NCI-H187 treated with DMSO at 0.1 percent for 48 hours (cell line): ENCODE measurements around the gene RIT1.
A peak's percentile ranks its signal among the peaks of the same experiment; 100 is the strongest.

Experiments
- DNase-seq: peaks from one replicate; lab custom pipeline; 2025; lab: John Stamatoyannopoulos, UW

The RIT1 gene

DNA sequence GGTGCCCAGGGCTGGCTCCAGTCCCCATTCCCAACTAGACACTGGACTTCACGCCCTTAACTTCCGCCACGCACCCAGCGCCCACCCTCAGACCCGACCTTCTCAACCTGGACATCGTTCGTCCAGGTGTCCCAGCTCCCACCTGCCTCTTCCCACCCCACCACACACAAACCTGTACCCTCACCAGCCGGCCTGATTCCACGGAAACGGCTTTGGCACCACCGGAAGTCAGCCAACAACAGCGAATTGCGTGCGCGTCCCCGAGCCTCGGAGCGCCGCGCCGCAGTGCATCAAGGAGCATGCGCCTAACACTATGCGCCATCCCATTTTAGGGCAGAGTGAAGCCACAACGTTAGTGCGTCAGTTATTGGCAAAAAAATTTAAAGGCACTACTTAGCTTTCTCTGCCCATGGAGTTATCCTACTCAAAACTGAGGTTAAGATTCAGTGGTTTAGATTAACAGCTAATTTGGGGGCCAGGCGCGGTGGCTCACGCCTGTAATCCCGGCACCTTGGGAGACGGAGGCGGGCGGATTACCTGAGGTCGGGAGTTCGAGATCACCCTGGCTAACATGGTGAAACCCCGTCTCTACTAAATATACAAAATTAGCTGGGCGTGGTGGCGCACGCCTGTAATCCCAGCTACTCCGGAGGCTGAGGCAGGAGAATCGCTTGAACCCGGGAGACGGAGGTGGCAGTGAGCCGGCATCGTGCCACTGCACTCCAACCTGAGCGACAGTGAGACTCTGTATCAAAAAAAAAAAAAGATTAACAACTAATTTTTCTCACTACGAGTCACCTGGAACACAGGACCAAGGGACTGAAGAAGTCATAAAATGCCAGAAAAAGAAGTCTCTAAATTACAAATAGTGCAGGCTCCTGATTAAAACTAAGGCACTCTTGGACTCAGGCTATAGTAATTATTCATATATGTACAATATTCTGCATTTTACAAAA lies 53.9 kb downstream of the RIT1 start, which contains the start of gene GON4L:
TSS of gene GON4L (minus strand) at position 240 of the 956 bp plus-strand sequence. CDS start 3,434 bp downstream, outside the sequence.
- DNase-seq, result peak; percentile 91

DNA sequence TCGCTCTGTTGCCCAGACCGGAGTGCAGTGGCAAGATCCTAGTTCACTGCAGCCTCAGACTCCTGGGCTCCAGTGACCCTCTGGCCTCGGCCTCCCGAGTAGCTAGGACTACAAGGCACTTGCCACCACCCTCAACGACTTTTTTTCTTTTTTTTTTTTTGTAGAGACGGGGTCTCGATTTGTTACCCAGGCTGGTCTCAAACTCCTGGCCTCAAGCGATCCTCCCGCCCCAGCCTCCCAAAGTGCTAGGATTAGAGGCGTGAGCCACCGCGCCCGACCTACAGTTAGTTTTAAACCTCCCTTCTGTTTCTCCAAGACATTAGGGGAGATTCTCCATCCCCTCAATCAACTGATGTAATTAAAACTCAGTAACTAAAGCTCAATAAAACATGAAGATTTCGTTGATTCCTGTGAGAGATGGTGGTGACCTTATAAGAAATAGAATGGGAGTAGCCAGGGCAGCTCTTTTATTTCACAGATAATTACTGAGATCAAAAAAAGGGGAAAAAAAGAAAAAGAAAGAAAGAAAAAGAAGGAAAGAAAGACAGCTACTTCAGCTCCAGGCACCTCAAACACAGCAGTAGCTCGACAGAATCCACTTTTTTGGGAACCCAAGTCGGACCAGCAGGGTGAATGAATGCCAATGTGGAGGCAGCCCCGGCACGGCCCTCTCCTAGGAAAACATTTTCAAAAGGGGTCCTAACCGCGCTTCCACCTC lies 54.7 kb downstream of the RIT1 start:
- DNase-seq, result no peak

DNA sequence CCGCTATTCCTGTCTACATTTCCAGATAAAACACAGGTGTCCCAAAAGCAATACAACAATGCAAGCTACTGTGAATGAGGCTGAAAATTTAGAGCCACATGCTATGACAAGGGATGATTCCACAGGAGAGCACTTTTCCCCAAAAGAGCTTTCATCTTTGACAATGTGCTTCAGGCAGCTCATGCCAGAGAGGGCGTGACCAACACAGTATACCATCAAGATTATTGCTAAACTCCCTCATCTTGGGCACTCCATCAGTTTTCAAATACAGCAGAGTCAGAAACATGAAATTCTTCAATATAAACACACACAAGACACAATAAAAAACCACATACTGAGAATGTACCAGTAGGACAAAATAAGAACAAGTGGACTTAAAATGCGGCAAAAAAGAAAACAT lies 60.8 kb downstream of the RIT1 start:
- no peak for DNase-seq

DNA sequence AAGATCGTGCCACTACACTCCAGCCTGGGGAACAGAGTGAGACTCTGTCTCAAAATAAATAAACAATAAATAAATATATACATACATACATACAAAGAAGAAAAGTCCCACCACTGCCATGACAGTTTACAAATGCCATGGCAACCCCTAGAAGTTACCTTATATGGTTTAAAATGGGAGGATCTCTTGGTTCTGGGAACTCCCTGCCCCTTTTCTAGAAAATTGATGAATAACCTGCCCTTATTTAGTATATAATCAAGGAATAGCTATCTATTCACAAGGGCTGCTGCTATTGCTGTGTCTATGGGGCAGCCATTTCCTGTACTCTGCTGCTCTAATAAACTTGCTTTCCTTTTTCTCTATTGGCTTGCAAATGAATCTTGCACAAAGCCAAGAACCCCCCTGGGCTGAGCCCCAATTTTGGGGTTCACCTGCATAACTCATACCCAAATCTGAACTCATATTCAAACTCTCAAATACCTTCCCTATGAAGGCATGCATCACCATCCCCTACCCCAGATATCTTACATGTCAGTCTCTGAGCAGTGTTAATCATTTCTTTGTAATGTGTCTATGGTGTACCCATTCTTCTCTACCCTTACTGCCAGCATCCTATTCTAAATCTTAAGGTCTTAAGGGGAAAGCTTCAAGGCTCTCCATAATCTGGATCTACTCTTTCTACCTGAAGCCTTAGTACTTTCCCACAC lies 63.2 kb downstream of the RIT1 start:
- no peak for DNase-seq
